Heart left ventricle (tissue), 13 donors: ENCODE measurements around the gene ARHGAP29.

Source experiments
- POLR2A ChIP-seq, 2 donors: fragments of 450-650 bp; IDR thresholded peaks; one replicate each; pipeline ENCODE4 v1.6.1; 2017; ENCODE audit warnings: antibody characterized with exemption in 2 of 2, mild to moderate bottlenecking in 2 of 2, moderate library complexity in 2 of 2
- TF ChIP-seq, protein P1 (sequence below), 12 donors: fragments of 200-600 bp; sonication (generic) in 4 of 12; IDR thresholded peaks; one replicate each; pipeline versions ENCODE4 v1.5.0 to v1.8.0; 2018 to 2022; ENCODE audit warnings: antibody characterized with exemption in 12 of 12, mild to moderate bottlenecking in 5 of 12
- donor health status: ischemic (EF 13 %, LVEDD 7.1; RV severe dilation, severe dysfunction).
- donor health status: DM: no; HTN: yes; CAD: no.
- donor health status: DM: no; HTN: no; CAD: no.
- donor health status: ischemic (EF 25% LVEDD 6.9; RV normal size, moderate dysfunction).
- donor health status: ischemic (EF 25% LVEDD 5.7; RV mildly dilated, moderate dysfunction).
- donor health status: ischemic (EF 35%, LVEDD 5.7; RV mildly dilated, moderate dysfunction).
- donor health status: nonischemic (EF 11% LVEDD 7.7; RV severe dilation, severe dysfunction).
- donor health status: DM: yes; HTN: yes; CAD: no.
- donor health status: PGD.
- donor health status: ischemic (EF 29% LVEDD 5.4; RV normal size, mild dysfunction).
- donor health status: nonischemic (EF 23%, LVEDD 6.1; RV moderate dilation, normal function).

DNA sequence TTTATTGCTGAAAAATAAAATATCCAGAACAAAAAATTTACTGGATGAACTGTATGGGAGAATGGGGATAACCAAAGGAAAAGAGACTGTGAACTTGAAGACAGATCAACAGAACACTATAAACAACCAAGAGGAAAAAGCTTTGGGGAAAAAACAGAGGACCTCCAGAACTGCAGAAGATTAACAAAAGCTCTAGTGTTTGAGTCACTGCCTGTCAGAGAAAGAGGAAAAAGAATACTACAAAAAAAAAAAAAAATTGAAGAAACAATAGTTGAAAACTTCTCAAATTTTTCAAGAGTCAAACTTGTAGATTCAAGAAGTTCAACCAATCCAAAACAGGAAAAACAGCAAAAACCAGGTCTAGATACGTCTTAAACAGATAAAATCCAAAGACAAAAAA is 44.3 kb downstream of the ARHGAP29 start:
- TF ChIP-seq, protein P1, sequence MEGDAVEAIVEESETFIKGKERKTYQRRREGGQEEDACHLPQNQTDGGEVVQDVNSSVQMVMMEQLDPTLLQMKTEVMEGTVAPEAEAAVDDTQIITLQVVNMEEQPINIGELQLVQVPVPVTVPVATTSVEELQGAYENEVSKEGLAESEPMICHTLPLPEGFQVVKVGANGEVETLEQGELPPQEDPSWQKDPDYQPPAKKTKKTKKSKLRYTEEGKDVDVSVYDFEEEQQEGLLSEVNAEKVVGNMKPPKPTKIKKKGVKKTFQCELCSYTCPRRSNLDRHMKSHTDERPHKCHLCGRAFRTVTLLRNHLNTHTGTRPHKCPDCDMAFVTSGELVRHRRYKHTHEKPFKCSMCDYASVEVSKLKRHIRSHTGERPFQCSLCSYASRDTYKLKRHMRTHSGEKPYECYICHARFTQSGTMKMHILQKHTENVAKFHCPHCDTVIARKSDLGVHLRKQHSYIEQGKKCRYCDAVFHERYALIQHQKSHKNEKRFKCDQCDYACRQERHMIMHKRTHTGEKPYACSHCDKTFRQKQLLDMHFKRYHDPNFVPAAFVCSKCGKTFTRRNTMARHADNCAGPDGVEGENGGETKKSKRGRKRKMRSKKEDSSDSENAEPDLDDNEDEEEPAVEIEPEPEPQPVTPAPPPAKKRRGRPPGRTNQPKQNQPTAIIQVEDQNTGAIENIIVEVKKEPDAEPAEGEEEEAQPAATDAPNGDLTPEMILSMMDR (IDR thresholded peaks at IDR 0.05): no peak
- TF ChIP-seq POLR2A (IDR thresholded peaks at IDR 0.05): no peak
